SU-DHL-6 (cell line): Measurements from ENCODE around the gene HMCN2.

Experiments
- H2AFZ ChIP-seq: fragments of 200-600 bp; sonication (generic); 2 replicates; pipeline ENCODE4 v1.6.1; 2014; ENCODE audit warnings: low read depth, mild to moderate bottlenecking, moderate library complexity, mixed read lengths, antibody characterized with exemption, low read length; ENCODE audit not compliant: severe bottlenecking
- H3F3A ChIP-seq: fragments of 200-600 bp; shearing (Covaris generic); 2 replicates; pipeline ENCODE4 v1.6.0; 2016; ENCODE audit warnings: antibody characterized with exemption, mild to moderate bottlenecking; ENCODE audit not compliant: insufficient read depth
- H3K27ac ChIP-seq: fragments of 200-600 bp; sonication (generic); 2 replicates; pipeline ENCODE4 v1.5.1; 2016; ENCODE audit warnings: low read depth, mild to moderate bottlenecking, low read length, moderate library complexity, mixed read lengths
- H3K27me3 ChIP-seq: fragments of 200-600 bp; sonication (generic), shearing (Covaris generic); 2 replicates; pipeline ENCODE4 v1.6.0; 2014; ENCODE audit warnings: mild to moderate bottlenecking, low read length
- H3K36me3 ChIP-seq: fragments of 200-600 bp; sonication (generic); 2 replicates; pipeline ENCODE4 v1.6.1; 2014; ENCODE audit warnings: mild to moderate bottlenecking, low read length, mixed read lengths
- H3K4me2 ChIP-seq: fragments of 300-600, 200-600 bp; shearing (Covaris generic), sonication (generic); 2 replicates; pipeline ENCODE4 v1.6.0; 2014; ENCODE audit warnings: low read length, low read depth, mild to moderate bottlenecking; ENCODE audit not compliant: poor library complexity, severe bottlenecking
- H3K4me3 ChIP-seq: fragments of 200-600 bp; sonication (generic); 2 replicates; pipeline ENCODE4 v1.5.1; 2014; ENCODE audit warnings: antibody characterized with exemption, low read length, mild to moderate bottlenecking, mixed read lengths; ENCODE audit not compliant: insufficient read depth, poor library complexity, severe bottlenecking
- H3K79me2 ChIP-seq: fragments of 200-600 bp; sonication (generic); 2 replicates; pipeline ENCODE4 v1.6.1; 2014; ENCODE audit warnings: mild to moderate bottlenecking, low read length, moderate library complexity; ENCODE audit not compliant: insufficient read depth
- H3K9ac ChIP-seq: fragments of 200-600 bp; sonication (generic); 2 replicates; pipeline ENCODE4 v1.7.0; 2014; ENCODE audit warnings: mild to moderate bottlenecking, low read length
- H3K9me2 ChIP-seq: fragments of 200-600 bp; sonication (generic); replicated peaks from 2 replicates; pipeline ENCODE4 v1.6.1; 2014; ENCODE audit warnings: low read length; ENCODE audit not compliant: insufficient read depth
- H3K9me3 ChIP-seq: fragments of 200-600 bp; sonication (generic); 2 replicates; pipeline ENCODE4 v1.6.1; 2014; ENCODE audit warnings: low read length, mixed read lengths; ENCODE audit not compliant: insufficient read depth
- H4K20me1 ChIP-seq: fragments of 200-600 bp; sonication (generic); 2 replicates; pipeline ENCODE4 v1.6.1; 2014; ENCODE audit warnings: low read depth, mild to moderate bottlenecking, antibody characterized with exemption, low read length, moderate library complexity, mixed read lengths
- EZH2phosphoT487 ChIP-seq: fragments of 200-600 bp; sonication (generic), shearing (Covaris generic); conservative IDR thresholded peaks from 2 replicates; pipeline ENCODE4 v1.6.1; 2018; ENCODE audit warnings: mild to moderate bottlenecking, antibody characterized with exemption, low read length, moderate library complexity, mixed read lengths
- TF ChIP-seq, protein P1 (sequence below): fragments of 200-600 bp; sonication (generic); IDR thresholded peaks from one replicate; pipeline ENCODE4 v1.5.1; 2017; ENCODE audit warnings: antibody characterized with exemption, mild to moderate bottlenecking, low read length, moderate library complexity; ENCODE audit not compliant: insufficient read depth, poor library complexity, severe bottlenecking

Gene HMCN2

DNA sequence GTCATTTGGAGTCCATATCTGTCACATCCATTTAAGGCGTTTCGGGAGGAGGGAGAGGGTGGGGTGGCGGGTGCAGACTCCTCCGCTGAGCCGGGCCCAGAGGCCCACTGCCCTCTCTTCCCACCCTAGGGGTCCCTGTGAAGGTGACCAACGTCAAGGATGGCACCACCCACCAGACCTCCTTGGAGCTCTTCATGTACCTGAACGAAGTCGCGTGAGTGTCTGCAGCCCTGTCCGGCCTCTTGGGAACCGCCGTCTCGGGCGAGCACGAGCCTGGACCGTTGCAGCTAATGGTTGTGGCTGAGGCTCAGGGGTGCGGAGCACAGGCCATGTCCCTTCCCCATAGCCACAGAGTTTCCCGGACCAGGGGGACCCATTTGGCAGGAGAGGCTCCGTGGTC lies 214.0 kb downstream of the HMCN2 start:
- no peak for TF ChIP-seq EZH2phosphoT487
- TF ChIP-seq, protein P1, sequence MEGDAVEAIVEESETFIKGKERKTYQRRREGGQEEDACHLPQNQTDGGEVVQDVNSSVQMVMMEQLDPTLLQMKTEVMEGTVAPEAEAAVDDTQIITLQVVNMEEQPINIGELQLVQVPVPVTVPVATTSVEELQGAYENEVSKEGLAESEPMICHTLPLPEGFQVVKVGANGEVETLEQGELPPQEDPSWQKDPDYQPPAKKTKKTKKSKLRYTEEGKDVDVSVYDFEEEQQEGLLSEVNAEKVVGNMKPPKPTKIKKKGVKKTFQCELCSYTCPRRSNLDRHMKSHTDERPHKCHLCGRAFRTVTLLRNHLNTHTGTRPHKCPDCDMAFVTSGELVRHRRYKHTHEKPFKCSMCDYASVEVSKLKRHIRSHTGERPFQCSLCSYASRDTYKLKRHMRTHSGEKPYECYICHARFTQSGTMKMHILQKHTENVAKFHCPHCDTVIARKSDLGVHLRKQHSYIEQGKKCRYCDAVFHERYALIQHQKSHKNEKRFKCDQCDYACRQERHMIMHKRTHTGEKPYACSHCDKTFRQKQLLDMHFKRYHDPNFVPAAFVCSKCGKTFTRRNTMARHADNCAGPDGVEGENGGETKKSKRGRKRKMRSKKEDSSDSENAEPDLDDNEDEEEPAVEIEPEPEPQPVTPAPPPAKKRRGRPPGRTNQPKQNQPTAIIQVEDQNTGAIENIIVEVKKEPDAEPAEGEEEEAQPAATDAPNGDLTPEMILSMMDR = no peak
- H3K27ac ChIP-seq = no peak overlapping the region
- H3K9me2 ChIP-seq = no peaks in the 10 kb centered on the region
- H3K4me2 ChIP-seq = no peak overlapping the region
- no peaks in the 10 kb centered on the region for H3K79me2 ChIP-seq
- no peaks in the 10 kb centered on the region for H3K9me3 ChIP-seq
- H3F3A ChIP-seq = no peaks in the 10 kb centered on the region
- no peak overlapping the region for H3K9ac ChIP-seq
- no peak overlapping the region for H2AFZ ChIP-seq
- no peaks in the 10 kb centered on the region for H4K20me1 ChIP-seq
- H3K36me3 ChIP-seq = no peaks in the 10 kb centered on the region
- H3K27me3 ChIP-seq = no peaks in the 10 kb centered on the region
- H3K4me3 ChIP-seq = no peak overlapping the region

DNA sequence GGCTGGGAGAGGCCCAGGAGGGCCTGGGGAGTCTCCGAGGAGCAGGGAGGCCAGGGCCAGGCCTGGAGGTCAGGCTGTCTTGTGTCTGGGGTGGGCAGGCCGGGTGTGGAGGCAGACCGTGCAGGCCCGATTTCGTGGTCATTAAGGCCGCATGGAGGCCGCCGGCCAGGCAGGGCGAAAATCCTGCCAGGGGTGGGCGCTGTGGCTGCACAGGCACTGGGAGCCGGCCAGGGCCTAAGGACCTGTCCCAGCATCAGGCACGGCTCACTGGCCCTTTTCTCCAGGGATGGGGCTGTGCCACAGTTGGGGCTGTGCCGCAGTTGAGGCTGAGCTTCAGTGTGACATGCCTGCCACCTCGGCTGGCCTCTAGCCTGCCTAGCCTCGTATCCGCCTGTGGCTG lies 215.1 kb downstream of the HMCN2 start:
- Histone ChIP-seq H3K79me2 (no peaks in the 10 kb centered on the region), H3K4me3 (no peak overlapping the region), H3K9me3 (no peaks in the 10 kb centered on the region), H3F3A (no peaks in the 10 kb centered on the region), H4K20me1 (no peaks in the 10 kb centered on the region), H2AFZ (no peak overlapping the region), H3K9me2 (no peaks in the 10 kb centered on the region), H3K27me3 (no peaks in the 10 kb centered on the region), H3K36me3 (no peaks in the 10 kb centered on the region), H3K4me2 (no peak overlapping the region), H3K9ac (no peak overlapping the region), H3K27ac (no peak overlapping the region)
- TF ChIP-seq EZH2phosphoT487 = no peak
- TF ChIP-seq, protein P1 = no peak

DNA sequence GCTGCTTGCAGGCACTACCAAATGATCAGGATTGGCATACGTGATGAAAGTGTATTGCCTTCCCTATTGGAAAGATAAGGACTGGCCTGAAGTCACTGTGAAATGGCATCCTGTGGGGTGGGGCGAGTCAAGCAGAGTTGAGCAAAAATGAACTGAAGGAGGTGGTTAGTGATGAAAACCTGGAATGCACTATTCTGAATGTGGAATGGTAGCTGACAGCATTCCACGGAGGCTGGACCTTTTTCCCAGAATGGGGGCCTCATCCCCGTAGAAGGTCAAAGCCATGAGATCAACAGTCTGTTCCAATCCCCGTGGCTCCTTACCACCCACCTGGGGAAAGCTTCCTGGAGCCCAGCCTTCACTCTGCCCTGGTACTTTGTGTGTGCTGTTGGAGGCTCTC lies 216.9 kb downstream of the HMCN2 start:
- H3K79me2 ChIP-seq = no peaks in the 10 kb centered on the region
- no peak overlapping the region for H3K4me2 ChIP-seq
- H3K27ac ChIP-seq = no peak overlapping the region
- no peaks in the 10 kb centered on the region for H3F3A ChIP-seq
- no peak overlapping the region for H3K9ac ChIP-seq
- H3K4me3 ChIP-seq = no peak overlapping the region
- no peaks in the 10 kb centered on the region for H3K36me3 ChIP-seq
- no peaks in the 10 kb centered on the region for H3K9me3 ChIP-seq
- no peak overlapping the region for H2AFZ ChIP-seq
- no peaks in the 10 kb centered on the region for H4K20me1 ChIP-seq
- no peaks in the 10 kb centered on the region for H3K27me3 ChIP-seq
- TF ChIP-seq EZH2phosphoT487 = no peak
- TF ChIP-seq, protein P1 = no peak
- no peaks in the 10 kb centered on the region for H3K9me2 ChIP-seq
